Nephron progenitor cell (in vitro differentiated cells): ENCODE measurements around the gene NPHP1.
"Not testable (repeated sequence)": the region's sequence is repeated elsewhere in the genome, so short reads cannot be mapped to it uniquely, and the experiment has no call there.

Experiments
- DNase-seq: peaks from one replicate; pipeline ENCODE4 v3.0.0; 2021
- H3K27ac Mint-ChIP-seq: 2 replicates; pipeline ENCODE4 v1.8.0; 2021; ENCODE audit warnings: mild to moderate bottlenecking, moderate library complexity, mixed read lengths
- H3K27me3 Mint-ChIP-seq: 2 replicates; pipeline ENCODE4 v1.8.0; 2021; ENCODE audit warnings: mild to moderate bottlenecking, low read depth, mixed read lengths; ENCODE audit not compliant: poor library complexity
- H3K36me3 Mint-ChIP-seq: 2 replicates; pipeline ENCODE4 v1.8.0; 2021; ENCODE audit warnings: low read depth, mixed read lengths
- H3K4me1 Mint-ChIP-seq: 2 replicates; pipeline ENCODE4 v1.8.0; 2021; ENCODE audit warnings: mixed read lengths
- H3K4me3 Mint-ChIP-seq: 2 replicates; pipeline ENCODE4 v1.8.0; 2021; ENCODE audit warnings: mild to moderate bottlenecking, moderate library complexity, mixed read lengths
- H3K9me3 Mint-ChIP-seq: 2 replicates; pipeline ENCODE4 v1.8.0; 2021; ENCODE audit warnings: mild to moderate bottlenecking, moderate library complexity, mixed read lengths
- TF ChIP-seq, protein P1 (sequence below): fragments of 200-600 bp; sonication (generic); IDR thresholded peaks from 2 replicates; pipeline ENCODE4 v1.5.0; 2021; ENCODE audit warnings: antibody characterized with exemption

The NPHP1 gene

DNA sequence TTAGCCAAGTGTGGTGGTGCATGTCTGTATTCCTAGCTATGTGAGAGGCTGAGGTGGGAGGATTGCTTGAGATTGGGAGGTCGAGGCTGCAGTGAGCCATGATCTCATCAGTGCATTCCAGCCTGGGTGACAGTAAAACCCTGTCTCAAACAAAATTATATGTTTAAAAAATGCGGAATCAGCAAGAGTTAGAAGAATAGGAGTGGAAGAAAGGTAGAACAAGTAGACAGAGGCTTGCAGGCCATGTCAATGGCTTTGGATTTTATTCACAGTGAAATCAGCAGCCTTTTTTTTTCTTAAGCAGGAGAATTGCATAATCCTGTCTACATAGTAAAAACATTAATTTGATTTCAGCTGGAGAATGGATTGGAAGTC, 15.4 kb upstream of the NPHP1 start:
- TF ChIP-seq, protein P1, sequence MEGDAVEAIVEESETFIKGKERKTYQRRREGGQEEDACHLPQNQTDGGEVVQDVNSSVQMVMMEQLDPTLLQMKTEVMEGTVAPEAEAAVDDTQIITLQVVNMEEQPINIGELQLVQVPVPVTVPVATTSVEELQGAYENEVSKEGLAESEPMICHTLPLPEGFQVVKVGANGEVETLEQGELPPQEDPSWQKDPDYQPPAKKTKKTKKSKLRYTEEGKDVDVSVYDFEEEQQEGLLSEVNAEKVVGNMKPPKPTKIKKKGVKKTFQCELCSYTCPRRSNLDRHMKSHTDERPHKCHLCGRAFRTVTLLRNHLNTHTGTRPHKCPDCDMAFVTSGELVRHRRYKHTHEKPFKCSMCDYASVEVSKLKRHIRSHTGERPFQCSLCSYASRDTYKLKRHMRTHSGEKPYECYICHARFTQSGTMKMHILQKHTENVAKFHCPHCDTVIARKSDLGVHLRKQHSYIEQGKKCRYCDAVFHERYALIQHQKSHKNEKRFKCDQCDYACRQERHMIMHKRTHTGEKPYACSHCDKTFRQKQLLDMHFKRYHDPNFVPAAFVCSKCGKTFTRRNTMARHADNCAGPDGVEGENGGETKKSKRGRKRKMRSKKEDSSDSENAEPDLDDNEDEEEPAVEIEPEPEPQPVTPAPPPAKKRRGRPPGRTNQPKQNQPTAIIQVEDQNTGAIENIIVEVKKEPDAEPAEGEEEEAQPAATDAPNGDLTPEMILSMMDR = no peak
- H3K36me3 Mint-ChIP-seq = no peaks in the 10 kb centered on the region
- H3K4me3 Mint-ChIP-seq = no peak overlapping the region
- peaks cover 39% of the 10 kb centered on the region for H3K9me3 Mint-ChIP-seq
- H3K27ac Mint-ChIP-seq = no peak overlapping the region
- no peaks in the 10 kb centered on the region for H3K4me1 Mint-ChIP-seq
- no peak for DNase-seq
- peaks cover 31% of the 10 kb centered on the region for H3K27me3 Mint-ChIP-seq

DNA sequence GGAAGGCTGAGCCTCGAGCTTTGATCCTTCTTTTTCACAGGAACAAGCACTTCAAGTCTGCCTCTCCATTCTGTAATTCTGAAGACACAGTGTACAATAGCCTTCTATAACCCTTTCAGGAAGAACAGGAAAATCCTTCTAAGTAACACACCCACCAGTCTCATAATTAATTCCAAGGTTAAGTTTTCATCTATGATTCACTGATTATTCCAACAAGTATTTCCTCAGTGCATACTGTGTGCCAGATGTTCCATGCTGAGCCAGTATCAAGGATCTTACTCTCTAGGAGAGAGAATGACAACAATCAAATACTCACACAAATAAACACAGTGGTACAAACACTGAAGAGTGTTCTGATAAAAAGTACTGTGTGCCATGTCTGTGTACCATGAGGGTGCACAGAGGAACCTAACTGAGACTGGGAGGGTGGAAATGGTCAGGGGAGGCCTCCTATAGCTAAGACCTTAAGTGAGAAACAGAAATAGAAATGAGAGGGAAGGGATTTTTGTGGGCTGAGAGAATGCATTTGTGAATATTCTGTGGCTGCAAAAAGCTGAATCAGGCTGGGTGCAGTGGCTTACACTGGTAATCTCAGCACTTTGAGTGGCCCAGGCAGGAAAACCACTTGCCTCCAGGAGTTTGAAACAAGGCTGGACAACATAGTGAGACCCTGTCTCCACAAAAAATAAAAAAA, 14.8 kb upstream of the NPHP1 start:
- H3K27me3 Mint-ChIP-seq = peaks cover 31% of the 10 kb centered on the region
- no peaks in the 10 kb centered on the region for H3K4me1 Mint-ChIP-seq

DNA sequence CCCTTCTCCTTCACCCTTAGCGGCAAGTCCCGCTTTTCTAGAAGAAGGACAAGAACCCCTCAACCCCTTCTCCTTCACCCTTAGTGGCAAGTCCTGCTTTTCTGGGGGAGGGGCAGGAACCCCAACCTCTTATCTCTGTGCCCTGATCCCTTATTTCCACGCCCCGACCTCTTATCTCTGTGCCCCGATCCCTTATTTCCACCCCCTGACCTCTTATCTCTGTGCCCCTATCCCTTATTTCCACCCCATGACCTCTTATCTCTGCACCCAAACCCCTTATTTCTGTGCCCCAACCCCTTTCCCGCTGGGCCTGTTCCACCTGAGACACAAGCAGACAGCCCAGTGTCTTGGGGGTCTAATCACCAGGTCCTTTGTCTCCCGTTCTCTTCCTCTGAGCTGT, 14.1 kb upstream of the NPHP1 start:
- H3K36me3 Mint-ChIP-seq, H3K27ac Mint-ChIP-seq, H3K4me1 Mint-ChIP-seq, DNase-seq, H3K4me3 Mint-ChIP-seq: not testable (repeated sequence)
- Mint-ChIP-seq H3K9me3 (peaks cover 51% of the 10 kb centered on the region), H3K27me3 (peaks cover 37% of the 10 kb centered on the region)

More for the DNA sequence above, 14.8 kb upstream of the NPHP1 start:
- TF ChIP-seq, protein P1 = no peak
- Mint-ChIP-seq H3K36me3 (no peaks in the 10 kb centered on the region), H3K9me3 (peaks cover 44% of the 10 kb centered on the region), H3K4me3 (no peak overlapping the region), H3K27ac (no peak overlapping the region)
- DNase-seq = no peak

DNA sequence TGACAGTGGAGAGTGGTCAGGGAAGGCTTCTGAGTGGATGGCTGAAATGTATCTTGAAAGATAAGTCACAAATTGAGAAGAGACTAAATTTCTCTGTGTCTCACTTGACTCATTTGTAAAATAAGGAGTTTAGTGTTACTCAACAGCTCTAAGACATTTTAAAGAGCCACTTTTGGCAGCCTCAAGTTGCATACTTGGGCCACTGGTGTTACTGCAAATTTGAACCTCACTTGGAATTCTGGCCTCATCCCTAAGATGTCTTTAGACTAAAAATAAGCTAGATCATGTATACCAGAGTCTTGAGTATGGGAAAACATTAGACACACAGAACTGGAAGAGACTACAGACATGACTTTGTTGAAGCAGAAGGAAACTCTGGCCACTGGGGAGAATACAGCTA, 12.0 kb upstream of the NPHP1 start:
- Mint-ChIP-seq H3K4me3 (no peak overlapping the region), H3K36me3 (no peaks in the 10 kb centered on the region), H3K27me3 (peaks cover 37% of the 10 kb centered on the region), H3K9me3 (peaks cover 55% of the 10 kb centered on the region), H3K4me1 (peaks cover under 1% of the 10 kb centered on the region), H3K27ac (no peak overlapping the region)
- TF ChIP-seq, protein P1 = no peak
- DNase-seq = no peak

DNA sequence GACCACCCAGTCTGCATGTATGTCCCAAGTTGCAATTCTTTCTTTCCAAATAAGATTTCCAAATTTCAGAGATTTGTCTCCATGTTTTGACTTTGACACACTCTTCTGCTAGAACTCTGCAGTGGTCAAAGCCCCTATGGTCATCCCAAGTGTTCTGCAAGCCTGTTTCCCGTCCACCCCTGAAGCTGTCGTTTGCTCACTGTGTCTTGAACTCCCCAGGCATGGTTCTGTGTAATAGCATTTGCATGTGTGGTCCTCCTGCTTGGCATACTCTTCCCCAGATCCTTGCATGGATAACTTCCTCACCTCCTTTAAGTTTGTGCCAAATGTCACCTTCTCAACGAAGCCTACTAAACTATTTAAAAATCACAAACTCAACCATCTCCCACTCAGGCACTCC, 11.4 kb upstream of the NPHP1 start:
- Mint-ChIP-seq H3K36me3 (no peaks in the 10 kb centered on the region), H3K9me3 (peaks cover 55% of the 10 kb centered on the region), H3K4me3 (no peak overlapping the region), H3K27me3 (peaks cover 41% of the 10 kb centered on the region), H3K27ac (no peak overlapping the region), H3K4me1 (peaks cover 5% of the 10 kb centered on the region)
- TF ChIP-seq, protein P1 = no peak
- no peak for DNase-seq

DNA sequence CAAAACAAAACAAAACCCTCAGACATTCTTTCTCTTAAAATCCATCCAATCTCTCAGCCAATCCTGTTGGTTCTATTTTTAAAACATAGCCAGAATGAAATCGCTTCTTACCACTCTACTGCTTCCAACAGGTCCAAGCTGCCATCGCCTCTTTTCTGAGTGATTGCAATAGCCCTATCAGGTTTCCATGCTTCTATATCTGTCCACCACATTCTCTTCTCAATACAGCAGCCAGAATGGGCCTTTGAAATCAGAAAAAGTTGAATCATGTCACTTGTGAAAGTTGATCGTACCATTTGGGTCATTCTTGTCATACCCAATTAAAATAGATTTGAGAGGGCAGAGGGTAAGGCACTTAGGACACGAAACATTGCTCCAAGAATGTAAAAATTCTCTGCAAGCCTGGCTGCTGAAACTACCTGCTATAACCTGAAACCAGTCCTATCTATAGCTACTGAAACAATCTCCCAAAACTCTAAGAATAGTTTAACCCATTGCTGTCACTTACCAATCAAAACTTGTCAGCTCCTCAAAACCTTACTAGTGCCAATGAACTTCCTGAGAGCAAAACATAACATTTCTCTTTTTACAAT, 10.8 kb upstream of the NPHP1 start:
- Mint-ChIP-seq H3K9me3 (peaks cover 55% of the 10 kb centered on the region), H3K4me1 (peaks cover 5% of the 10 kb centered on the region), H3K27ac (no peak overlapping the region), H3K4me3 (no peak overlapping the region), H3K27me3 (peaks cover 41% of the 10 kb centered on the region), H3K36me3 (no peaks in the 10 kb centered on the region)
- no peak for DNase-seq
- TF ChIP-seq, protein P1 = no peak
